Naive thymus-derived CD8-positive, alpha-beta T cell (primary cell): ENCODE data around the gene MLLT3. TPM values are rescaled to one million over a fixed set of nuclear protein-coding genes. Genes with fewer than 3 reads are reported as not detected.
A peak's percentile ranks its signal among the peaks of the same experiment; 100 is the strongest.

Experiments
- ATAC-seq, 2 donors: fragments of 150-1000 bp; cut with Tn5 transposase in 1 of 2; sonication (Bioruptor Pico), chemical (Tn5 transposase) in 1 of 2; 1 replicate in 1 of 2; 2 replicates in 1 of 2; pipeline ENCODE4 v1.10.0; 2021; ENCODE audit warnings: mild to moderate bottlenecking in 2 of 2, moderate library complexity in 2 of 2
- POLR2A ChIA-PET: fragments of 350-600 bp; sonication (Branson Sonifier 250); formaldehyde crosslinking; loops from one replicate; lab custom pipeline; 2021; ENCODE audit warnings: antibody characterized with exemption; lab: Charles Lee
- DNase-seq, 10 donors: peaks; one replicate each; pipeline versions ENCODE4 v3.0.0 to v3.0.0-alpha.2; 2020 to 2022
- H3K27ac Mint-ChIP-seq, 10 donors: one replicate each; pipeline ENCODE4 v1.8.0; 2020 to 2022; ENCODE audit warnings: mild to moderate bottlenecking in 10 of 10, mixed read lengths in 10 of 10, moderate library complexity in 4 of 10, inconsistent platforms in 1 of 10
- H3K27me3 Mint-ChIP-seq, 5 donors: one replicate each; pipeline ENCODE4 v1.8.0; 2021 to 2022; ENCODE audit warnings: mixed read lengths in 5 of 5
- H3K36me3 Mint-ChIP-seq, 3 donors: one replicate each; pipeline ENCODE4 v1.8.0; 2020 to 2022; ENCODE audit warnings: mixed read lengths in 3 of 3, mild to moderate bottlenecking in 2 of 3, inconsistent platforms in 1 of 3
- H3K4me1 Mint-ChIP-seq, 4 donors: one replicate each; pipeline ENCODE4 v1.8.0; 2021 to 2022; ENCODE audit warnings: mixed read lengths in 4 of 4
- H3K4me3 Mint-ChIP-seq, 10 donors: one replicate each; pipeline ENCODE4 v1.8.0; 2020 to 2022; ENCODE audit warnings: mild to moderate bottlenecking in 10 of 10, mixed read lengths in 10 of 10, moderate library complexity in 6 of 10, inconsistent platforms in 1 of 10
- H3K9me3 Mint-ChIP-seq, 9 donors: one replicate each; pipeline ENCODE4 v1.8.0; 2020 to 2022; ENCODE audit warnings: mixed read lengths in 9 of 9, mild to moderate bottlenecking in 3 of 9, inconsistent platforms in 1 of 9, moderate library complexity in 1 of 9
- microRNA-seq: library from miRNA; unstranded; fragments of <30 nt; microRNA quantifications from one replicate; pipeline ENCODE4 v1.2.0, GENCODE V29; 2022; ENCODE audit warnings: borderline microRNAs expressed
- polyA plus RNA-seq, 3 donors: library from polyadenylated mRNA; unstranded; fragments of 300-500 nt; fragmentation: Illumina TruSeq; gene quantifications; one replicate each; pipeline ENCODE4 v1.2.3, GENCODE V29; 2021
- total RNA-seq, 8 experiments: library from RNA in 2 of 8; stranded (reverse) in 2 of 8; gene quantifications; one replicate each; pipeline ENCODE4 v1.2.3 and lab custom pipeline; 2021 to 2026

The MLLT3 gene
- total and polyA plus RNA-seq, 5 experiments from 2014 or later: 28.0 to 73.0 (median 42.9) TPM

DNA sequence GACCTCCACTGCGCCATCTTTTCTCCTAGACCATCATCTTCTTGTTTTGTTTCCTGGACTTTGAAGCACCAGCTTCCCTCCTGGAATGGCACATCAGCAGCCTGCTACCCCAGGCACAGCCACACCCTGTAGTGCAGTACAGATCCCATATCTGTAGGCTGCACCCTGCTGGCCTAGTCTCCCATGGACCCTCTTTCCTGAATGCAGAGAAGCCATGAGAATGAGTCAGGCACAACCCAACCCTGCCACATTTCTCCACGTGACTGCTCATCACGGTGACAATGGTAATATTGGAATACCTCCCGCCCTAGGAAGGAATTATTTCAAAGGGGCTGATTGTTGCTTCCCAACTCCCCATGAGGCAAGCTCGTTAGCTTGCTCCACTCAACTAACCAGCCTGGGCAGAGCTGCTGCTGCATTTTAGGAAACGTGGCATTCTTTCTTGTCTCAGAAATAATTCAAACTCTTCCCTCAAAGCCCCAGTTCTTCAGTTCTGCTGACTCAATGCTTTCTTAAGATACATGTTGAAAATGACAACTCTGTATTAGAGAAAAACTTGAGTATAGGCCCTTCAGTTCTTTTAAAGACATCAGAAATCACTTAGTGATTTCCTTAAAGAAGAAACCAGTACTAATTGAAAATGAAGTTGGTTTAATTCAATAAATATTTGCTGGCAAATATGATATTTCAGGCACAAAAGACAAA is 328.1 kb downstream of the MLLT3 start:
- Mint-ChIP-seq H3K27me3 (no peaks in the 10 kb centered on the region), H3K27ac (peak overlapping the region in 2 of 10 donors; percentile 35 to 60), H3K4me3 (no peak overlapping the region), H3K4me1 (peaks cover 0 to 18% (median 4%) of the 10 kb centered on the region in 4 donors), H3K36me3 (peaks cover 1 to 4% (median 2%) of the 10 kb centered on the region in 3 donors), H3K9me3 (peaks cover 0 to 33% (median 3%) of the 10 kb centered on the region in 9 donors)
- ATAC-seq (no peak), DNase-seq (no peak)
- POLR2A ChIA-PET: interaction anchor here (0.5 kb wide), 1 partner anchor 223 kb away, joined by 3 read pairs; no protein-coding TSS in a partner anchor

DNA sequence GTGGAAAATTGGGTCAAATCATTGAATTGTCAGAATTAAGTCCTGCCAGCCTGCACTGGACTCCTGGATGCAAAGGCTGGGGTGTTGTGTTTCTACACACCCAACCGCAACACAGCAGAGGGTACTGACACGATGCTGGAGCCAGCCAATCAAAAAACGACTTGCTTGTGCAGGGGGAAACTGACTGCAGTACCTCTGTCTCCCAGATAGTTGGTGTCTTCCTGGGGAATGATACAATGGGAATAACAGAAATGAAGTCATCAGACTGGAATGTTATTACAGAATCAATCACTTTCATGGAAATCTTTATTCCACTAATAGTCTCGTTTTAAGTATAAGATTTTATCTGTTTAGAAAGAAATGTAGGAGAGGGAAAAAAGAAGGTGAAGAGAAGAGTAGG is 330.3 kb downstream of the MLLT3 start:
- Mint-ChIP-seq H3K27ac (peak overlapping the region in 1 of 10 donors; percentile 47), H3K36me3 (peaks cover 4 to 12% (median 4%) of the 10 kb centered on the region in 3 donors), H3K4me1 (peaks cover 0 to 18% (median 6%) of the 10 kb centered on the region in 4 donors), H3K4me3 (no peak overlapping the region), H3K9me3 (peaks cover 0 to 33% (median 8%) of the 10 kb centered on the region in 9 donors), H3K27me3 (no peaks in the 10 kb centered on the region)
- ATAC-seq (no peak), DNase-seq (no peak)
- POLR2A ChIA-PET: no interaction called here

Small RNAs within 50 kb of the gene (microRNA-seq; reads per million reads assigned to microRNA genes)
- gene MIR4473 (15.4 reads per million, percentile 36 among the genes with 10 or more reads in this experiment), gene MIR4474 (2.7 reads per million)

Other genes with a start within 250 kb of the MLLT3 start
- gene FOCAD, start 61.8 kb upstream of the MLLT3 start, total RNA-seq: 10 to 100 TPM; 16.0 to 16.1 TPM
- 10 to 100 TPM; 12.5 to 15.3 (median 14.9) TPM for gene FOCAD, start 61.8 kb upstream of the MLLT3 start, polyA plus RNA-seq